Spleen (tissue), 7 donors: ENCODE measurements around the gene RABAC1.

ENCODE experiments used
- CTCF ChIP-seq, 11 experiments: fragments of 200-600 bp in 7 of 11; fragments of 450-650 bp in 4 of 11; sonication (generic) in 4 of 11; IDR thresholded peaks in 8 of 11; conservative IDR thresholded peaks in 3 of 11; 1 replicate in 7 of 11; 2 replicates in 4 of 11; pipeline versions ENCODE4 v1.4.0 to v1.8.0; 2016 to 2021; ENCODE audit warnings: antibody characterized with exemption in 11 of 11, inconsistent platforms in 4 of 11, mild to moderate bottlenecking in 1 of 11
- POLR2A ChIP-seq, 3 donors: fragments of 450-650 bp; IDR thresholded peaks; one replicate each; pipeline ENCODE4 v1.5.1; 2017; ENCODE audit warnings: antibody characterized with exemption in 3 of 3, mild to moderate bottlenecking in 1 of 3
- POLR2AphosphoS5 ChIP-seq, 3 donors: sonication (generic); formaldehyde crosslinking; IDR thresholded peaks; one replicate each; pipeline ENCODE4 v1.5.1; 2017; ENCODE audit warnings: antibody characterized with exemption in 3 of 3
- donor health status: DM: no; HTN: no; CAD: no; lungs with moderate emphysema.
- donor health status: DM: no; HTN: no; CAD: no.
- donor health status: DM: no; HTN: no; CAD: no.

GRCh38 chr19:41928754-41929535 lies 30.2 kb downstream of the RABAC1 start:
- TF ChIP-seq CTCF (IDR thresholded peaks at IDR 0.05 in 8 of 11, conservative IDR thresholded peaks at IDR 0.05 in 3 of 11), result no peak
- no peak for TF ChIP-seq POLR2A (IDR thresholded peaks at IDR 0.05)
- TF ChIP-seq POLR2AphosphoS5 (IDR thresholded peaks at IDR 0.05), result peak in 2 of 3 donors; percentile 43 to 60
